Measurements from ENCODE around the gene STX18.

Gene STX18

DNA sequence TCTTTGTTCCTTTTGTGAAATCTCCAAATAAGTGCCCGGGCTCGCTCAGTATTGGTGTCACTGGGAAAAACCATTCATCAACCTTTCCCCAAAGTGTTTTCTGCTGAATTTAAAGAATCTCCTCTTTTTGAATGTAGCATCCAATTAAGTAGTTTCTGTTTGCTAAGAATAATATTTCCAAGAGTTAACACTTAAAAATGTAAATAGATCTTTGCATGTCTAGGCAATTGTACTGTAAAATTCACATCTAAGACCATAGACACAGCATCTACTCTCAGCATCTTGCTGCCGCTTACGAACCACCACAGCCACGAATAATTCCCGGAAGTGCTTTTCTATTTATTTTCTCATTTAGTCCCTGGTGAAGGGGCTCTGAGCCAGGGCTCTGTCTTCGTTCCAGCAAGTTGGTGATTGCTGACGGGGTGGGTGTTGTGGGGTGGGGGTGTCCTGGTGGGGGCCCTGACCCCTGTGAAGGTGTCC, 153.5 kb downstream of the STX18 start:
- no peak overlapping the region for H3K27ac Mint-ChIP-seq
- no peaks in the 10 kb centered on the region for H3K36me3 Mint-ChIP-seq
- peaks cover 9% of the 10 kb centered on the region for H3K4me1 Mint-ChIP-seq
- peak overlapping the region; percentile 67 for H3K4me3 Mint-ChIP-seq
- DNase-seq (ENCODE audit: low spot score in 2 of 2) (no peak), ATAC-seq (ENCODE audit: low read depth) (no peak)
- peaks cover 35% of the 10 kb centered on the region for H3K27me3 Mint-ChIP-seq
- H3K9me3 Mint-ChIP-seq = no peaks in the 10 kb centered on the region

DNA sequence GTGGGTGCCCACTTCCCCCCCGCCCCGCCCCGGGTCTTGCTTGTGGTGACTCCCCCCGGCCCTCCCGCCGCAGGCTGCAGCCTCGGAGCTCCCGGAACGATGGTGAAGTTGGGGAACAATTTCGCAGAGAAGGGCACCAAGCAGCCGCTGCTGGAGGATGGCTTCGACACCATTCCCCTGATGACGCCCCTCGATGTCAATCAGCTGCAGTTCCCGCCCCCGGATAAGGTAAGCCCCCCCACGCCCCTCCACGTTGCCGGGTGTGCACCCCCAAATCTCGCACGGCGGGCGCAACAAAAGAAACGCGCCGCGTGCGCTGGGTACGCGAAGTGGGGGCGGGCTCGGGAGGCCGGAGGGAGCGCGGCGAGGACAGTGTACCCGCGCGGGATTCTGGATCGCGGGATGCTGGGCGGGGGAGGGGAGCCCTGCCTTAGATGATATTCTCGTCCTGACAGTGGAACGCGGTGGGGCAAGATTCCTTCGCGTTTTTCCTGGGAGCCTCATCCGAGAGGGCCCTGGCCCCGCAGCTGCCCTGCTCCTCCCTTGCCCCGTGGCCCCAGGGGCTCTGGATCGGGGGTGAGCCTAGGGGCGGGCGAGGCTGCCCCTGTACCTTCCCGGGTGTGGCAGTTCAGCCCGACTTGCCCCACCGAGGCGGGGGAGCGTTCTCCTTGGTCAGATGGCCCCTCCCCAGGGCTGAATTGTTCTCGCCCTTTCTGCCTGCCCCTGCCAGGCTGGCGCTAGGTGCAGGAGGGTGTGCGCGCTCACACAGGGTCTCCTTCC, 154.1 kb downstream of the STX18 start:
- Mint-ChIP-seq H3K4me1 (peaks cover 9% of the 10 kb centered on the region), H3K9me3 (no peaks in the 10 kb centered on the region), H3K36me3 (no peaks in the 10 kb centered on the region), H3K4me3 (peak overlapping the region; percentile 67), H3K27ac (no peak overlapping the region), H3K27me3 (peaks cover 33% of the 10 kb centered on the region)
- ATAC-seq (ENCODE audit: low read depth) (no peak), DNase-seq (ENCODE audit: low spot score in 2 of 2) (no peak)

DNA sequence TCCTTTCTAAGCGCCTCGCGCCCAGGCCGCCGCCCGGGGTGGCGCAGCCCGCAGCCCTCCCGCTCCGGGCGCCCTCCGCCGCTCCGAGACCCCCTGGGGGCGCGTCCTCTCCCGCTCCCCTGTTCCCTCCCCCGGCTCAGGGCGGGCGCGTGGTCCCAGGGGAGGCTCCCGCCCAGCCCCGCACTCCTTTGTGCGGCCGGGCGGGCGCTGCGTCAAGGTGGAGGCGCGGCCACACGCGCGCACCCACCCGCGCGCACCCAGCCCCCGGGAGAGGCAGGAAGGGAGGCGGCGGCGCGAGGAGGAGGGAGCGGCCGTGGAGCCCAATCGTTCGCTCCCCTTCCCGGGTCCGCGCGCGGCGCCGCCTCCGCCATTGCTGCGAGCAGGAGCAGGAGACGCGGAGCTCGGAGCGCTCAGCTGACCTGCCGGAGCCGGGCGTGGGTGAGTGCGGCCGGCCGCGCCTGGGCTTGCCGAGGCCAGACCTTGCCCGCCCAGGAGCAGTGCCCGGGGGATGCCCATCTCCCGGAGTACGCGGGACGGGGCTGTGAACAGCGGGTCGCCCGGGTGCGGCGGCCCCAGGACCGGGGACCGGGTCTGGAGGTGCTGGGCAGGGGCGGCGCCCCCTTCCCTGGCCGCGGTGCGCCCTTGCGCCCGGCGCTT, 155.0 kb downstream of the STX18 start, which contains the start of gene NSG1:
TSS of gene NSG1 (plus strand) at position 367 of the 657 bp plus-strand sequence. CDS start 528 bp downstream, outside the sequence.
- DNase-seq (ENCODE audit: low spot score in 2 of 2) (no peak), ATAC-seq (ENCODE audit: low read depth) (no peak)
- peaks cover 35% of the 10 kb centered on the region for H3K27me3 Mint-ChIP-seq
- H3K36me3 Mint-ChIP-seq = no peaks in the 10 kb centered on the region
- H3K4me1 Mint-ChIP-seq = peaks cover 9% of the 10 kb centered on the region
- H3K27ac Mint-ChIP-seq = no peak within 1 kb of the TSS
- peak within 1 kb of the TSS; percentile 67 for H3K4me3 Mint-ChIP-seq
- H3K9me3 Mint-ChIP-seq = no peaks in the 10 kb centered on the region

DNA sequence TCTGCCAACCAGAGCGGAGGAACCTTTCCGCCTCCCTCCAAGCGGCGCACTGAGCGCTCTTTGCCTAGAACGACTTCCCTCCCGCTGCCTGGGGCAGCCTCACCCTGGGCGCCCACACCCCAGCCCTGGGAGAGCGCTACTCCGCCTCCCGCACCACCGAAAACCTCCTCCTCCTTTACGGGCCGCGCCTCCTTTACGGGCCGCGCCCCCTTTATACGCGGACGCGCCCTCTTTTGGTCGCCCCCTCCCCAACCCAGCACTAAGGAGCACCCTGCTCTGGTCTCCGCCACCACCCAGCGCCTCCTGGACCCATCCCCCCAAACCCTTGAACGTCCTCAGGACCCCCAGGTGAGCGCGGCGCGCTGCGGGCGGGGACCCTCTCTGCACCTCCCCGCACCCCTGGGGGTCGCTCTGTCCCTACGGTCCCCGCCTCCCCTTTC, 155.5 kb downstream of the STX18 start:
- no peak for DNase-seq (ENCODE audit: low spot score in 2 of 2)

DNA sequence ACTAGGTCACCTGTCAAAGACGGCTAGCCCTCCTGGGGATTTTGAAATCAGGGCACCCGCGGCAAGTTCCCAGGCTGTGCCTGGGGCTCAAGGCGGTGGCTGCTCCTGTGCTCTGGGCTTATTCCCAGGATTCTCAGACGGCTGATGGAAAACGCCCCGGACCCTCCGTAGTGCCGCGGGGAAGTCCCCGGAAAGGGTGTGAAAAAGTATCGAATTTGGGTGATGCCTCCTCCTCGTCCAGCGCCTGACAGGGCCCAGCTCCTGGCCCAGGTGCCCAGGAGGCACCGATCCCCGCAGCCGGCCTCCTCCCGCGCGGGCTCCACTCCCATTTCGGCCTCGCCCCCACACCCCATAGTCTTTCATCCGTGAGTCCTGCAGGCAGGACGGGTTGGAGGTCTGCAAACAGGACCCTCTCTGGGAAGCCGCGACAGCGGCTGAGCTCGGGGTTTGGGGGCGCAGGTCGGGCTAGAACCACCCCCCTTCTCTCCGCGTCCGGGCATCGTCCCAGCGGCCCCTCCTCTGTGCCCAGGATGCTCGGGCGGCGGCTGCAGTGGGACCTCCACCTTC, 156.0 kb downstream of the STX18 start:
- Mint-ChIP-seq H3K4me1 (peaks cover 9% of the 10 kb centered on the region), H3K36me3 (no peaks in the 10 kb centered on the region), H3K4me3 (peak overlapping the region; percentile 64), H3K27ac (no peak overlapping the region), H3K27me3 (peaks cover 35% of the 10 kb centered on the region), H3K9me3 (no peaks in the 10 kb centered on the region)
- ATAC-seq (ENCODE audit: low read depth) (no peak), DNase-seq (ENCODE audit: low spot score in 2 of 2) (no peak)

More for the DNA sequence above, 155.5 kb downstream of the STX18 start:
- ATAC-seq (ENCODE audit: low read depth) = no peak
- Mint-ChIP-seq H3K36me3 (no peaks in the 10 kb centered on the region), H3K27me3 (peaks cover 35% of the 10 kb centered on the region), H3K4me1 (peaks cover 9% of the 10 kb centered on the region), H3K9me3 (no peaks in the 10 kb centered on the region), H3K27ac (no peak overlapping the region), H3K4me3 (peak overlapping the region; percentile 64)

DNA sequence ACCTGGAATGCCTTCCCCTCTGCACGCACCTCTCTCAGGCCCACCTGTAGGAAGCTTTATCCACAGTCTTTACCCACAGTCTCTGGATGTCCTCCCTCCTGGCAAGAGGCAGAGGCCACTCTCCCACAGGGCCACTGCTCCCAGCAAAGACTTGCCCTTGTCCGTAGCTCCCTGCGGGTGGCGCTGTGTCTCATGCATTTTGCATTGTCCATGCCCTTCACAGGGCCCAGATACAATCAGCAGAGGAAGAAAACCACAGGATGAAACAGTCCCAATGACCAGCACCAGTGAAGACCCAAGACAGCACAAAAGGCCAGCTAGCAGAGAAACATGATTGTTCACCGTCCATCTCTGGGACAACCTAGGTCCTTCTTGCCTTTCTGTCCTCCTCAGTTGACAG, 157.0 kb downstream of the STX18 start:
- Mint-ChIP-seq H3K9me3 (no peaks in the 10 kb centered on the region), H3K27me3 (peaks cover 34% of the 10 kb centered on the region), H3K27ac (no peak overlapping the region), H3K36me3 (no peaks in the 10 kb centered on the region), H3K4me3 (no peak overlapping the region), H3K4me1 (peaks cover 9% of the 10 kb centered on the region)
- ATAC-seq (ENCODE audit: low read depth) = no peak
- no peak for DNase-seq (ENCODE audit: low spot score in 2 of 2)

DNA sequence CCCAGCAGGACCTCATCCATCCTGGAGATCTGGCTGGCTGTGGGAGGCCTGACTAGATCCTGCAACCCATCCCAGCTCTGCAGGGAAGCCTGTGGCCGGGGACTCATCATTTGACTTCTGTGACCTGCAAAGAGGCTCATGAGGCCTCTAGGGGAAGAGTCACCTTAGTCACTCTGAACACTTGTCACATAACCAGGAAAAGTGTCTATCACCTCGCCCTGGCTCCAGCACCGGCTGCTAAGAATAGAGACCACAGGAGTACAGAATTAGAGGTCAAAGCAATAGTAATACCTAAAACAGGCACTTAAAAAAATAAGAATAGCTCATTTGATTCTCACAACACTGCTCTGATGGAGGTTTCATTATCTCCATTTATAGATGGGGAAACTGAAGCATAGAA, 158.8 kb downstream of the STX18 start:
- Mint-ChIP-seq H3K4me1 (peaks cover 5% of the 10 kb centered on the region), H3K4me3 (no peak overlapping the region), H3K27me3 (peaks cover 26% of the 10 kb centered on the region), H3K36me3 (no peaks in the 10 kb centered on the region), H3K9me3 (no peaks in the 10 kb centered on the region), H3K27ac (no peak overlapping the region)
- DNase-seq (ENCODE audit: low spot score in 2 of 2) (no peak), ATAC-seq (ENCODE audit: low read depth) (no peak)

DNA sequence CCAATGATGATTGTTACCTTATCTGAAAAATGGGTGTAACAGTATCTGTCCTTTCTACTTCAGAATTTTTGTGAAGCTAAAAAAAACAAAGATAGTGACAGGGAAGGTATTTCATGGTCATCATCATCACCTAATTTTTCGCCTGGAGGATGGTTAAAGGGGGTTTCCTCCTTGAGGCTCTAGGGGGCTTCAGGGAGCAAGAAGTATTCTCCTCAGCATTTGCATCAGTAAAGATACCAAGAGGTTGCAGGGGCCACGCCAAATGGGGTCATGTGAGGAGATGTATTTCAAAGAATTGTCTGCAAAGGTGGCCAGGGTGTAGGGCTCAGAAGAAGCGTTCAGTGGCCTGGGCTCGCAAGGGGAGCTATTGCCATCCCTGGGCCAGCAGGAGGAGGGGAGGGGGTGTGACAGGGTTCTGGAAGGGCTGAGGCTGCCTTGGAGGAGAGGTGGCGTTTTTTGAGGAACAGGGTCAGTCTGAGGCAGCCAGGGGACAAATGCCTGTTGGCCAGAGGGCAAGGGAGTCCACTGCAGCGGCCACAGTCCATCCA, 162.2 kb downstream of the STX18 start:
- Mint-ChIP-seq H3K4me1 (no peaks in the 10 kb centered on the region), H3K36me3 (peaks cover 1% of the 10 kb centered on the region), H3K27ac (no peak overlapping the region), H3K4me3 (no peak overlapping the region), H3K27me3 (peaks cover 26% of the 10 kb centered on the region), H3K9me3 (peaks cover 3% of the 10 kb centered on the region)
- ATAC-seq (ENCODE audit: low read depth) (no peak), DNase-seq (ENCODE audit: low spot score in 2 of 2) (no peak)

DNA sequence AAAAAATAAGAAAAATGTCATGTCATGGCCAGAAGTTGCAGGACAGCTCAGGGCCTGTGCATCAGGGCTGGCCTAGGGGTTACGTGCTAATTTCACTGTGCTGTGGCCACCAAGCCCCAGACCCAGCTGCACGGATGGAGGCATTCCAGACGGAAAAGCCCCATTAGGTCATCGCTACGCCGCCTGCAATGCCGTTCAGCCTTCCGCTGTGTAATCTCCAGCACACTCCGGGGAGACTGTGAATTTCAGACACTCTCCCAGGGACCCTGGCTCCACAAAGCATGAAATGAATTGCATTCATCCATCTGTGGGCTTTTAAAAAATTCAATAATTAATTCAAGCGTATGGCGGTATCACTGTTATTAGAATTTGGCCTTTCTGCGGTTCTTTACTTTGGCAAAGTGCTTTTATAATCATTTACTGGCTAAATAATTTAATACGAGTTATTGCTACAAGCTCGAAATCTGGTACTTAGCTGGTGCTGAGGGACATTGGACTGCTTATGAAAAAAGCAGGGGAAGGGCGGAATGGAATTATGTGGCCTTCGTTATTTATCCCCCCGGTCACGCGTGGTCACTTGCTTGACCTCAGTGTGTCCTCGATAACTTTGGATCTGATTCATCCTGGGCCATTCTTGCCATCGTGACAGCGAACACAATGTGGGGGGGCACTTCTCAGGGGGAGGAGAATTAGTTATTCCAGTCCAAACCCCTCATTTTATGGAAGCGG, 164.0 kb downstream of the STX18 start:
- DNase-seq (ENCODE audit: low spot score in 2 of 2) (no peak), ATAC-seq (ENCODE audit: low read depth) (no peak)
- Mint-ChIP-seq H3K36me3 (peaks cover 4% of the 10 kb centered on the region), H3K4me1 (no peaks in the 10 kb centered on the region), H3K9me3 (peaks cover 3% of the 10 kb centered on the region), H3K4me3 (no peak overlapping the region), H3K27ac (no peak overlapping the region), H3K27me3 (peaks cover 25% of the 10 kb centered on the region)

DNA sequence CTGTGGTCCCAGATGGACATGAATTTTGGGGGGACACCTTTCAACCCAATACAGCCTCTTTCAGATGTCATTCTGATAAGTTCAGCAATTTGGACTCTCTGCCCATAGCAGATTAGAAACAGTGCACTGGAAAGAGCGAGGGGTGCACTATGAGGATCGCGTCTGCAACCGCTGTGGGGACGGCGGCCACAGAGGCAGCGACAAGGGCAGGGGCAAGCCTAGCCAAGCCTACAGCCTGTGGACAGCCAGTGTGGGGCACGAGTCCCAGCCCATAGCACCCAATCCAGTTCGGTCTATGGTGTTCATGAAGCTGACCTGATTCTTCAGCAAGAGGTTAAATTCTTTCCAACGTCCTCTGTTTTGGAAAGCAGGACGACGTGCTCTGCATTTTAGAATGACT, 164.7 kb downstream of the STX18 start:
- Mint-ChIP-seq H3K36me3 (peaks cover 4% of the 10 kb centered on the region), H3K4me1 (no peaks in the 10 kb centered on the region), H3K27ac (no peak overlapping the region), H3K27me3 (peaks cover 28% of the 10 kb centered on the region), H3K4me3 (no peak overlapping the region), H3K9me3 (peaks cover 3% of the 10 kb centered on the region)
- ATAC-seq (ENCODE audit: low read depth) = no peak
- no peak for DNase-seq (ENCODE audit: low spot score in 2 of 2)

DNA sequence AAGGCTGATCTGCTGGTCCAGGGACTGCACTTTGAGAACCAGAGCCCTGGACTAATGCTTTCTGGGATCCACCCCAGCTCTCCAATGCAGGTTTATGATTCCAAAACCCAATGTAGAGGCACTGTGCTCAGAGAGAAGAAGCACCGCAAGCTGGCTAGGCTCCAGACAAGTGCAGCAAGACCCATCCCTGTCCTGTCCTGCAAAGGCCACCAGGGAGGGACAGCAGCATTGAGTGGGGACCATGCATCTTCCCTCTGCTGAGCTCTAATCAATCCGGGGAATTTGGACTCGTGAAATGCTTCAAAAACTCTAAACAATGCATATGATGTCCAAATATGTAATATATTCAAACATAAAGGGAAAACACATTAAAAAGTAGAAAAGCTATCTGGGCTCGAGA, 165.8 kb downstream of the STX18 start:
- Mint-ChIP-seq H3K36me3 (peaks cover 4% of the 10 kb centered on the region), H3K4me3 (no peak overlapping the region), H3K9me3 (peaks cover 3% of the 10 kb centered on the region), H3K27me3 (peaks cover 32% of the 10 kb centered on the region), H3K4me1 (no peaks in the 10 kb centered on the region), H3K27ac (no peak overlapping the region)
- ATAC-seq (ENCODE audit: low read depth) = no peak
- DNase-seq (ENCODE audit: low spot score in 2 of 2) = no peak

DNA sequence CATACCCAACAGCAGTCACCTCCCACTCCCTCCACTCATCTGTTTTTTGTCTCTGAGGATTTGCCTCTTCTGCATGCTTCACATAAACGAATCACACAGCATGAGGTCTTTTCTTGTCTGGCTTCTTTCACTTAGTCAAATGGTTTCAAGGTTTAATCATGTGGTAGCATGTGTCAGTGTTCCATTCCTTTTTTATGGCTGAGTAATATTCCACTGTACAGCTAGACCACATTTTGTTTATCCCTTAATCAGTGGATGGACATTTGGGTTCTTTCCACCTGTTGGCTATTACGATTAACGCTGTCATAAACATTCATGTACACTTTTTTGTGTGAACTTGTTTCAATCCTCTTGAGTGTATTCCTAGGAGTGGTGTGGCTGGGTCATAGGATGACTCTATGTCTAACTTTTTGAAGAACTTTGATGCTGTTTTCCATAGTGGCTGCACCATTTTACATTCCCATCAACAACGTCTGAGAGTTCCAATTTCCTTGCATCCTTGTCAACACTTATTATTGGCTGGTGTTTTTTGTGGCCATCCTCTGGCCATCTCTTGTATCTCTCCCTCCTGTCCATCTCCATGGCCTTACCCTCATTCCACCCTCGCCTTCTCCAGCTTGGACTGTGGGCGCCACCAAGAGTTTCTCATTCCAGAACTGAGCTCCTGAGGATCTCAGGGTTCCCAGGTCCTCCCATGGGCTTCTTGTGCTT, 167.3 kb downstream of the STX18 start:
- Mint-ChIP-seq H3K36me3 (peaks cover 4% of the 10 kb centered on the region), H3K4me1 (no peaks in the 10 kb centered on the region), H3K27me3 (peaks cover 30% of the 10 kb centered on the region), H3K27ac (no peak overlapping the region), H3K4me3 (no peak overlapping the region), H3K9me3 (peaks cover 3% of the 10 kb centered on the region)
- ATAC-seq (ENCODE audit: low read depth) (no peak), DNase-seq (ENCODE audit: low spot score in 2 of 2) (no peak)
